GM19240 (cell line): ENCODE measurements around the gene NGFR.
"Not testable (repeated sequence)": the region's sequence is repeated elsewhere in the genome, so short reads cannot be mapped to it uniquely, and the experiment has no call there.

Experiments used
- DNase-seq: peaks from one replicate; pipeline ENCODE4 v3.0.0; 2011; ENCODE audit warnings: low spot score; ENCODE audit not compliant: insufficient read length

Gene NGFR

GRCh38 chr17:49495842-49496182 is 719 bp downstream of the NGFR start:
- no peak for DNase-seq

GRCh38 chr17:49496183-49496866 is 1.2 kb downstream of the NGFR start:
- peak; percentile 87 for DNase-seq

GRCh38 chr17:49496867-49497147 is 1.7 kb downstream of the NGFR start:
- DNase-seq: no peak

DNA sequence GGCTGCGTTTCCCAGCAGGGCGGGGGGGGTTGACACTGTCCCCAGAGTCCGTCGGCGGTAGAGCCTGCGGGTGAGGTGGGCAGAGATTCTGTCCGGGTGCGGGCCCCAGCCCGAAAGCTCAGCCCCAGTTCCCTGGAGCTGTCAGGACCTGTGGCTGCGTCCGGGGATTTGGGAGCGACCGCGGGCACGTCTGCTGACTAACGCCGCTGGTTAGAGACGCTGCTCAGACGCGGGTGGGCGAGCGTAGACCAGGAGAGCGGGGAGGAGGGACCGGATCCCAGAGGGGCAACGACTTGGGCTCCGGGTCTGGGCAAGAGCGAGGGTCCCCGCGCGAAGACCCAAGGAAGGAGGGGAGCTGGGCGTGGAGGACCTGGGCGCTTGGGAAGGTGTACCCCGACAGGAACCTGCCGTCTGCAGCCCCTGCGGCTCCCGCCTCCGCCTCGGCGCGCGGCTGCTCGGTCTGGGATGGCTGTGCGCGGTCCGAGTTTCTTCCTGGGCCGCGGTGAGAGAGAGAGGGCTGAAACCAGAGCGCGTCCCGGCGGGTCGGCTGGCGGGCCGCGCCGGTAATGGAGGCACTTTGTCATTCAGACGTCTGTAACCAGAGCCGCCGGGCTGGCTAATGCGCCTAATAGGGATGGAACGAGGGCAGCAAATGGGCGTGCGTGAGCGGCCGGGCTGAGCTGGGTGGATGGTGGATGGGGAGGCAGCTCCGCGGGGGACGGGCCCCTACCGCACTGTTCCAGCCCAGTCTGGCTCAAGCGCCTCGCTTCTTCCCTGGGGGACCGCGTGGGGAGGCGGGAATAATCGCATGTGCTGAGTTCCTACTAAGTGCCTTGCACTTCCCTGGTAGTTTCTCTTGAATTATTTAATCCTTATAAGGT is 2.3 kb downstream of the NGFR start:
- no peak for DNase-seq

- no peak for DNase-seq
These were observed 3.0 kb downstream of the NGFR start for GRCh38 chr17:49498029-49498615.

DNA sequence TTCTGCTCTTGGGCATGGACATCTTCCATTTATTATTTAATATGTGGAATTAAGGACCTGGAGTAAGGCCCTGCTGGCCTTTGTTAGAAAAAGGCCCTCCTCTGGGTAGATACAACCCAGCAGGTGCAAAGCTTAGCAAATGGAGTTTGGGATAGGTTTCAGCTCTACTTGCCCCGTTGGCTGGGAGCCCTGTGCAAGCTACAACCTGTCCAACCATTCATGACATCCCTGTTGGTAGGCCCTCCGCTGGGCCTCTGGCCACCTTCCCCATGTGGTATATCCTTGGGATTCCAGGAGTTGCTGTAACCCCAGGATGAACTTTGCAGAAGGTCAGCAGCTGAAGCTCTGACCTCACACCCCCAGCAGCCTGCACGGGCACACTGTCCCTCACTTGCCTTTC is 6.4 kb downstream of the NGFR start:
- no peak for DNase-seq

DNA sequence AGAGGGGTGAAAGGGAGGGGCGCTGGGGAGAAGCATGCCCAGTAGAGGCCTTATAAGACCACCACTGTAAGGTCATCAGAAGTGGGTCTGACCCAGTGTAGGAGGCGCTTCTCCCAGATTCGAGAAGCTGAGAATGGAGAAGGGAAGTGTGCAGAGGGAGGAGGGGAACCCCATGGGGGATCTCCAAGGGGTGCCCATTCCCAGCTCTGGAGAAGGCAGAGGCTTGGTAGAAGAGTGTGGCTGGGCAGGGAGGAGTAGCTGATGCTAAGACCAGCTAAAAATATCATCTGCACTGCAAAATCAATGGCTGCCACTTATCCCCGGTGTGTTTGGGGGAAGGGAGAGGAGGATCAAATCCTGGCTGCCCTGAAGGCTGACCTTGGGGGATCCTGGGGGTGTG is 7.2 kb downstream of the NGFR start:
- no peak for DNase-seq

DNA sequence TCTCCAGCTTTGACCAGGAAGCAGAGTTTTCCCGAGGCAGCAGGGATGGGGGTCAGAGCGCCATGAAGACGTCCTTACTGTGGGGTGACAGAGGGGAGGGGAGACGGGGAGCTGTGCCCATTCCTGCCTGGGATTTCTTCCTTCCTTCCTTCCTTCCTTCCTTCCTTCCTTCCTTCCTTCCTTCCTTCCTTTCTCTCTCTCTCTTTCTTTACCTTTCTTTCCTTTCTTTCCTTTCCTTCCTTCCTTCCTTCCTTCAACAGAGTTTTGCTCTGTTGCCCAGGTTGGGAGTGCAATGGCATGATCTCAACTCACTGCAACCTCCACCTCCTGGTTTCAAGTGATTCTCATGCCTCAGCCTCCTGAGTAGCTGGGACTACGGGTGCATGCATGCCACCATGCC is 7.6 kb downstream of the NGFR start:
- not testable (repeated sequence) for DNase-seq

- DNase-seq: no peak
These were observed 9.3 kb downstream of the NGFR start for GRCh38 chr17:49504369-49504768.

DNA sequence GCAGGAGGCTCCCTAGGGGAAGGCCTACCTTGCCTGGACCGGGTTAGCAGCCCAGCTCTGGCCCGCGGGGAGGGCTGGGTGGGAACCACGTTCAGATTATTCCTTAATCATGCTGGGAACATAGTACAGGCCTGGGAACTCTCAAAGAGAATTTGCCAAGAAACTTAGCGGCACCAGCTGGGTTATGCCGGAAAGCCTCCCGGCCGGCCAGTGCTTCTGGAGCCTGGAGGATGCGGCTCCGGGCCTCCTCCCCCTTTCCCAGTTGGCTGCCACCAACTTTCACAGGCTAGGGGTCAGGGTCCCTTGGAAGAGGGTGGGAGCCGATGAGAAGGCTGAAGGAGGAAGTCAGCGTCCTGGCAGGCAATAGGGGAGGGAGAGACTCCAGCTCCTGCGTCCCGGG is 10.8 kb downstream of the NGFR start:
- no peak for DNase-seq

- no peak for DNase-seq
These were observed 11.2 kb downstream of the NGFR start for GRCh38 chr17:49506282-49506681.

- DNase-seq: no peak
These were observed 13.2 kb downstream of the NGFR start for GRCh38 chr17:49508061-49508865.

- DNase-seq: no peak
These were observed 13.9 kb downstream of the NGFR start for GRCh38 chr17:49508866-49509587.

DNA sequence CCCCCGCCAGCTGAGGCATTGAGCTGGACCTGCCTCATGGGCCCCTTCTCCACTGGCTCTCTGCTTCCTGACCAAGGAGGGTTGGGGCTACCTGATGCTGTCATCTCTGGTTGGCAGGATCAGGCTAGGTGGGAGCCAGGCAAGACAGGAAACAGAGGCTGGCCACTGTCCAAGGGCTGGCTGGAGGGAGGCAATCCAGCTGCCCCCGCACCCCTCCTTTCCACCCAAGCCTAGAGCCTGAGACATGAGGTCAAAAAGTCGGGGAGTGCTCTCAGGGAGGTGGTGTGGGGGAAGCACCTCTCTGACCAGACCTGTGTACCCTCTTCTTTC is 14.5 kb downstream of the NGFR start:
- no peak for DNase-seq

- no peak for DNase-seq
These were observed 15.1 kb downstream of the NGFR start for GRCh38 chr17:49510059-49510719.

GRCh38 chr17:49510720-49511110 is 15.6 kb downstream of the NGFR start:
- no peak for DNase-seq

- DNase-seq: no peak
These were observed 16.7 kb downstream of the NGFR start for GRCh38 chr17:49511810-49512209.

DNA sequence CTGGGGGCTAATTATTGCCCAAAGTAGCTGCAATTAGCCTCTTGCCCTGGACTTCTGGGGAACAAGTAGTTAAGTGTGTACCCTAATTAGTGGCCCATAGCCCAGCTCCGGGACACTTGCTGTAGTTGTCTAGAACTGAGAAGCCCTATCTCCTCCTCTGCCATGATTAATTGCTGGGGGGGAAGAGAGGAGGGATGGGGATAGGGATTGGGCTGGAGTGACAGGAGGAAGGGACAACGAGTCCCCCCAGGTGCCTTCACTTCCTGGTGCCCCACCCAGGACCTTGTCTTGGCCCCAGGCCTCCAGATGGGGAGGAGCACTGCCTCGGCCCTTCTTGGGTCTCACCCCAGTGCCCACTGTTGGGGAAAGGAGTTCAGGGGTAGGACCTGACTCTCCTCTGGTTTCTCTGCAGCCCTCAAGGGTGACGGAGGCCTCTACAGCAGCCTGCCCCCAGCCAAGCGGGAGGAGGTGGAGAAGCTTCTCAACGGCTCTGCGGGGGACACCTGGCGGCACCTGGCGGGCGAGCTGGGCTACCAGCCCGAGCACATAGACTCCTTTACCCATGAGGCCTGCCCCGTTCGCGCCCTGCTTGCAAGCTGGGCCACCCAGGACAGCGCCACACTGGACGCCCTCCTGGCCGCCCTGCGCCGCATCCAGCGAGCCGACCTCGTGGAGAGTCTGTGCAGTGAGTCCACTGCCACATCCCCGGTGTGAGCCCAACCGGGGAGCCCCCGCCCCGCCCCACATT is 17.4 kb downstream of the NGFR start:
- DNase-seq: no peak

DNA sequence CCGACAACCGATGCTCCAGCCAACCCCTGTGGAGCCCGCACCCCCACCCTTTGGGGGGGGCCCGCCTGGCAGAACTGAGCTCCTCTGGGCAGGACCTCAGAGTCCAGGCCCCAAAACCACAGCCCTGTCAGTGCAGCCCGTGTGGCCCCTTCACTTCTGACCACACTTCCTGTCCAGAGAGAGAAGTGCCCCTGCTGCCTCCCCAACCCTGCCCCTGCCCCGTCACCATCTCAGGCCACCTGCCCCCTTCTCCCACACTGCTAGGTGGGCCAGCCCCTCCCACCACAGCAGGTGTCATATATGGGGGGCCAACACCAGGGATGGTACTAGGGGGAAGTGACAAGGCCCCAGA is 17.9 kb downstream of the NGFR start:
- no peak for DNase-seq

DNA sequence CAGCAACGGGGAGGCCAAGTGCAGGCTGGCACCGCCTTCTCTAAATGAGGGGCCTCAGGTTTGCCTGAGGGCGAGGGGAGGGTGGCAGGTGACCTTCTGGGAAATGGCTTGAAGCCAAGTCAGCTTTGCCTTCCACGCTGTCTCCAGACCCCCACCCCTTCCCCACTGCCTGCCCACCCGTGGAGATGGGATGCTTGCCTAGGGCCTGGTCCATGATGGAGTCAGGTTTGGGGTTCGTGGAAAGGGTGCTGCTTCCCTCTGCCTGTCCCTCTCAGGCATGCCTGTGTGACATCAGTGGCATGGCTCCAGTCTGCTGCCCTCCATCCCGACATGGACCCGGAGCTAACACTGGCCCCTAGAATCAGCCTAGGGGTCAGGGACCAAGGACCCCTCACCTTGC is 18.5 kb downstream of the NGFR start:
- no peak for DNase-seq
